NB4 (cell line): ENCODE results near the gene GREM1.

Source experiments
- DNase-seq: peaks from one replicate; pipeline ENCODE4 v3.0.0; 2010; ENCODE audit warnings: low read depth
- H3K4me3 ChIP-seq: one replicate; pipeline ENCODE4 v1.5.1; 2011; ENCODE audit warnings: mild to moderate bottlenecking, low read depth, low read length, moderate library complexity
- MYC ChIP-seq: IDR thresholded peaks from 2 replicates; pipeline ENCODE4 v1.6.1; 2011; ENCODE audit warnings: low read depth, low read length
- POLR2A ChIP-seq: IDR thresholded peaks from 2 replicates; pipeline ENCODE4 v1.6.1; 2011; ENCODE audit warnings: mild to moderate bottlenecking; ENCODE audit not compliant: insufficient read length; ENCODE audit errors: extremely low read depth
- TF ChIP-seq, protein P1 (sequence below): IDR thresholded peaks from one replicate; pipeline ENCODE4 v1.5.1; 2012; ENCODE audit warnings: low read depth, low read length
- TF ChIP-seq, protein P2 (sequence below): IDR thresholded peaks from 2 replicates; pipeline ENCODE4 v1.6.1; 2011; ENCODE audit warnings: low read depth, low read length

Gene GREM1

DNA sequence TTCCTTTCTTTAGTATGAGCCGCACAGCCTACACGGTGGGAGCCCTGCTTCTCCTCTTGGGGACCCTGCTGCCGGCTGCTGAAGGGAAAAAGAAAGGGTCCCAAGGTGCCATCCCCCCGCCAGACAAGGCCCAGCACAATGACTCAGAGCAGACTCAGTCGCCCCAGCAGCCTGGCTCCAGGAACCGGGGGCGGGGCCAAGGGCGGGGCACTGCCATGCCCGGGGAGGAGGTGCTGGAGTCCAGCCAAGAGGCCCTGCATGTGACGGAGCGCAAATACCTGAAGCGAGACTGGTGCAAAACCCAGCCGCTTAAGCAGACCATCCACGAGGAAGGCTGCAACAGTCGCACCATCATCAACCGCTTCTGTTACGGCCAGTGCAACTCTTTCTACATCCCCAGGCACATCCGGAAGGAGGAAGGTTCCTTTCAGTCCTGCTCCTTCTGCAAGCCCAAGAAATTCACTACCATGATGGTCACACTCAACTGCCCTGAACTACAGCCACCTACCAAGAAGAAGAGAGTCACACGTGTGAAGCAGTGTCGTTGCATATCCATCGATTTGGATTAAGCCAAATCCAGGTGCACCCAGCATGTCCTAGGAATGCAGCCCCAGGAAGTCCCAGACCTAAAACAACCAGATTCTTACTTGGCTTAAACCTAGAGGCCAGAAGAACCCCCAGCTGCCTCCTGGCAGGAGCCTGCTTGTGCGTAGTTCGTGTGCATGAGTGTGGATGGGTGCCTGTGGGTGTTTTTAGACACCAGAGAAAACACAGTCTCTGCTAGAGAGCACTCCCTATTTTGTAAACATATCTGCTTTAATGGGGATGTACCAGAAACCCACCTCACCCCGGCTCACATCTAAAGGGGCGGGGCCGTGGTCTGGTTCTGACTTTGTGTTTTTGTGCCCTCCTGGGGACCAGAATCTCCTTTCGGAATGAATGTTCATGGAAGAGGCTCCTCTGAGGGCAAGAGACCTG is 13.2 kb downstream of the GREM1 start:
- TF ChIP-seq MYC (no peak), POLR2A (no peak)
- TF ChIP-seq, protein P1, sequence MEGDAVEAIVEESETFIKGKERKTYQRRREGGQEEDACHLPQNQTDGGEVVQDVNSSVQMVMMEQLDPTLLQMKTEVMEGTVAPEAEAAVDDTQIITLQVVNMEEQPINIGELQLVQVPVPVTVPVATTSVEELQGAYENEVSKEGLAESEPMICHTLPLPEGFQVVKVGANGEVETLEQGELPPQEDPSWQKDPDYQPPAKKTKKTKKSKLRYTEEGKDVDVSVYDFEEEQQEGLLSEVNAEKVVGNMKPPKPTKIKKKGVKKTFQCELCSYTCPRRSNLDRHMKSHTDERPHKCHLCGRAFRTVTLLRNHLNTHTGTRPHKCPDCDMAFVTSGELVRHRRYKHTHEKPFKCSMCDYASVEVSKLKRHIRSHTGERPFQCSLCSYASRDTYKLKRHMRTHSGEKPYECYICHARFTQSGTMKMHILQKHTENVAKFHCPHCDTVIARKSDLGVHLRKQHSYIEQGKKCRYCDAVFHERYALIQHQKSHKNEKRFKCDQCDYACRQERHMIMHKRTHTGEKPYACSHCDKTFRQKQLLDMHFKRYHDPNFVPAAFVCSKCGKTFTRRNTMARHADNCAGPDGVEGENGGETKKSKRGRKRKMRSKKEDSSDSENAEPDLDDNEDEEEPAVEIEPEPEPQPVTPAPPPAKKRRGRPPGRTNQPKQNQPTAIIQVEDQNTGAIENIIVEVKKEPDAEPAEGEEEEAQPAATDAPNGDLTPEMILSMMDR: no peak
- TF ChIP-seq, protein P2, sequence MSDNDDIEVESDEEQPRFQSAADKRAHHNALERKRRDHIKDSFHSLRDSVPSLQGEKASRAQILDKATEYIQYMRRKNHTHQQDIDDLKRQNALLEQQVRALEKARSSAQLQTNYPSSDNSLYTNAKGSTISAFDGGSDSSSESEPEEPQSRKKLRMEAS: no peak
- H3K4me3 ChIP-seq: no peak overlapping the region
- no peak for DNase-seq

DNA sequence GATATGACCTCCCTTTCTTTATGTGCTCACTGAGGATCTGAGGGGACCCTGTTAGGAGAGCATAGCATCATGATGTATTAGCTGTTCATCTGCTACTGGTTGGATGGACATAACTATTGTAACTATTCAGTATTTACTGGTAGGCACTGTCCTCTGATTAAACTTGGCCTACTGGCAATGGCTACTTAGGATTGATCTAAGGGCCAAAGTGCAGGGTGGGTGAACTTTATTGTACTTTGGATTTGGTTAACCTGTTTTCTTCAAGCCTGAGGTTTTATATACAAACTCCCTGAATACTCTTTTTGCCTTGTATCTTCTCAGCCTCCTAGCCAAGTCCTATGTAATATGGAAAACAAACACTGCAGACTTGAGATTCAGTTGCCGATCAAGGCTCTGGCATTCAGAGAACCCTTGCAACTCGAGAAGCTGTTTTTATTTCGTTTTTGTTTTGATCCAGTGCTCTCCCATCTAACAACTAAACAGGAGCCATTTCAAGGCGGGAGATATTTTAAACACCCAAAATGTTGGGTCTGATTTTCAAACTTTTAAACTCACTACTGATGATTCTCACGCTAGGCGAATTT is 14.9 kb downstream of the GREM1 start:
- TF ChIP-seq, protein P1: no peak
- TF ChIP-seq, protein P2: no peak
- no peak for TF ChIP-seq POLR2A
- no peak for DNase-seq
- no peak overlapping the region for H3K4me3 ChIP-seq

DNA sequence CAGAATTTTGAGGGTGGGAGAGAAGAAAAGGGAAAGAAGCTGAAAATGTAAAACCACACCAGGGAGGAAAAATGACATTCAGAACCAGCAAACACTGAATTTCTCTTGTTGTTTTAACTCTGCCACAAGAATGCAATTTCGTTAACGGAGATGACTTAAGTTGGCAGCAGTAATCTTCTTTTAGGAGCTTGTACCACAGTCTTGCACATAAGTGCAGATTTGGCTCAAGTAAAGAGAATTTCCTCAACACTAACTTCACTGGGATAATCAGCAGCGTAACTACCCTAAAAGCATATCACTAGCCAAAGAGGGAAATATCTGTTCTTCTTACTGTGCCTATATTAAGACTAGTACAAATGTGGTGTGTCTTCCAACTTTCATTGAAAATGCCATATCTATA is 15.5 kb downstream of the GREM1 start:
- no peak for DNase-seq
- H3K4me3 ChIP-seq: no peak overlapping the region
- TF ChIP-seq, protein P2: no peak
- TF ChIP-seq MYC (no peak), POLR2A (no peak)
- TF ChIP-seq, protein P1: no peak

DNA sequence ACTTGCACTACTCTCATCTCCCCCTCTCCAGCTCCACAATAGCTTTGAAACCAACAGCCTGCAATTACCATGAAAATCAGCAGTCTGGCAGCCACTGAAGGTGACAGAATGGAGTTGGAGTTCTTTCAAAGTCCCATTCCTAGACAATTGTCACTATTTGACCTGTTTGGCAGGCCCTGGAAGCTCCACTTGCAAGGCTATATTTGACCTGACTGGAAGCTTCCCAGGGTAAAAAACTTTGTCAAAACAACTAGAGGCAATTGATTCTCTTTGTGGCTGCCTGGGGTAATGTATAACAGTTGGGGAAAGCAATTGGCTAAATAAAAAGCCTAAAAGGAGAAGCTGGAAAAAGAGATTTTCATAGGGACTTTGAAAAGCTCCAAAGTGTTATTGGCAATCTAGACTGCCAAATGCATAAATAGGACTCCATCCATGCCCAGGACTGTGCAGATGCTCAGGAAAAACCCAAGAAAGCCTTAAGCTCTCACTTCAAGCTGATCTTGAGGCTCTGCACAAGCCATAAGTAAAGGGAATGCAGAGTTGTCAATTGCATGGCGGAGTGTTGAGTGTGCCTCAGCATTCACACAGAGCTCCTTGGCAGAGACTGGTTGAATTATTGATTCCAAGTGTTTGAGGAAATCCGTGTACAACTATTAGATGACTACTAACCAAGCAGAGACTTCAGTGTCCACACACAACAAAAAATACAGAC is 18.3 kb downstream of the GREM1 start:
- DNase-seq: no peak
- H3K4me3 ChIP-seq: no peak overlapping the region
- TF ChIP-seq MYC (no peak), POLR2A (no peak)
- TF ChIP-seq, protein P1: no peak
- TF ChIP-seq, protein P2: no peak

DNA sequence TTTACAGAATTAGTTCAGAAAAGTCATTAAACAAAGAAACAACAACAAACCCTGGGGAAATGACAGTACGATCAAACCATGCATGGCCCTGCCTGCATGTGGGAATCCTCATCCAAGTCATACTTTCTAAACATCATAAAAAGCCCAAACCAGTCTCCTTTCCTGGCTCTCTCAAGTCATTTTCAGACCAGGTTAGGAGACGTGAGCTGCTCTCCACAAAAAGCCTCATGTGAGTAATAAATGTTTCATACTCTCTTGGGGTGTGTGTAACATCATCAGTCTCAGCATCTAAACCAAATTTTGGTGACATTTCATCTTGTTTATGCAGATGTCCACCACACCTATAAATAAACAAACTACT is 18.9 kb downstream of the GREM1 start:
- no peak overlapping the region for H3K4me3 ChIP-seq
- TF ChIP-seq POLR2A (no peak), MYC (no peak)
- TF ChIP-seq, protein P2: no peak
- TF ChIP-seq, protein P1: no peak
- DNase-seq: no peak
